Stomach smooth muscle (tissue), 2 donors: ENCODE measurements around the gene ZFPM1.

Experiments
- H3K27ac ChIP-seq: one replicate; pipeline ENCODE4 v1.7.0; 2013; ENCODE audit warnings: mild to moderate bottlenecking, low read length, inconsistent platforms
- H3K27me3 ChIP-seq, 2 donors: one replicate each; pipeline ENCODE4 v1.7.0; 2013; ENCODE audit warnings: low read length in 2 of 2; ENCODE audit not compliant: insufficient read depth in 2 of 2, control insufficient read depth in 1 of 2
- H3K36me3 ChIP-seq, 2 donors: one replicate each; pipeline ENCODE4 v1.7.0; 2013; ENCODE audit warnings: low read length in 2 of 2; ENCODE audit not compliant: control insufficient read depth in 2 of 2, insufficient read depth in 2 of 2
- H3K4me1 ChIP-seq: one replicate; pipeline ENCODE4 v1.7.0; 2013; ENCODE audit warnings: low read length; ENCODE audit not compliant: control insufficient read depth, insufficient read depth
- H3K4me3 ChIP-seq, 2 donors: one replicate each; pipeline ENCODE4 v1.7.0; 2013; ENCODE audit warnings: low read length in 2 of 2
- H3K9ac ChIP-seq, 2 donors: one replicate each; pipeline ENCODE4 v1.7.0; 2013; ENCODE audit warnings: low read length in 2 of 2, mild to moderate bottlenecking in 1 of 2
- H3K9me3 ChIP-seq, 2 donors: one replicate each; pipeline ENCODE4 v1.7.0; 2013; ENCODE audit warnings: low read length in 2 of 2; ENCODE audit not compliant: control insufficient read depth in 2 of 2
- donor health status: healthy.
- donor health status: Pancreatic carcinoma.

ZFPM1 gene

DNA sequence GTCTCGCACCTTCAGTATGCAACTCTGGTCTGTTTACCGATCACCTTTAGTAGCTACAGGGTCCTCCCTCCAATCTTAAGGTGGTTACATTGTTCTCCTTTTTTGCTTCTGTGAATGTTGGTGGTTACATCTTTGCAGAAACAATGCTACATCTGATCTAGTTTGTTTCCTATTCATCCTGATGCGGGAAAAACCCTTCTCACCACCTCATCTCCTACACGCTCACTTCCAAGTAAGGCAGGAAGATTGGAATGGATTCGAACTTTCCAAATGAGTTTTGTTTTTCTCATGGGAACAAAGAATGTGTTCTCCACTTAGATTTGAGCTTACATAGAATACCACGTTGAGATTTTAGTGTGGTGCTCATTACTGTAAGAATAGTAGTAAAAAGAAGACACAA, 131.6 kb downstream of the ZFPM1 start:
- no peaks in the 10 kb centered on the region for H3K4me1 ChIP-seq
- H3K9me3 ChIP-seq: no peaks in the 10 kb centered on the region
- peak overlapping the region in 1 of 2 donors; percentile 36 for H3K9ac ChIP-seq
- no peak overlapping the region for H3K27ac ChIP-seq
- H3K27me3 ChIP-seq: no peaks in the 10 kb centered on the region
- H3K36me3 ChIP-seq: peaks cover 35 to 56% of the 10 kb centered on the region in 2 donors
- no peak overlapping the region for H3K4me3 ChIP-seq

DNA sequence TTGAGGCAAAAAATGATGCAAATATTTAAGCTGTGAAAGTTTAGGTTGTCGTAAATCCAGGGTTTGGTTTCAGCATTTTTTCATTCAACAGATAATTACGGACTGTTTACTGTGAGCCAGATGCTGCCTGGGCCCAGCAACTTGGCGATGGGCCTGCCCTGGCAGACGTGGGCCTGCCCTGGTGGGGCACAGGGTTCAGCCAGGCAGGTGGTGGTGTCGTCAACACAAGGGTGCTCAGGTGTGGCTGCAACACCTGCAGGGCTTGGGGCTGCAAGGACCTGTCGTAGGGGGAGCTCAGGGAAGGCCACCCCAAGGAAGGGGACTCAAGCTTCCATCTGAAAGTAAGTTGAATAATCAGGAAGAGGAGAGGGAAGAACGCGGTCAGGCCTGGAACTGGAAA, 132.2 kb downstream of the ZFPM1 start:
- no peaks in the 10 kb centered on the region for H3K4me1 ChIP-seq
- H3K4me3 ChIP-seq: no peak overlapping the region
- no peak overlapping the region for H3K27ac ChIP-seq
- no peak overlapping the region for H3K9ac ChIP-seq
- H3K27me3 ChIP-seq: no peaks in the 10 kb centered on the region
- no peaks in the 10 kb centered on the region for H3K9me3 ChIP-seq
- peaks cover 34 to 57% of the 10 kb centered on the region in 2 donors for H3K36me3 ChIP-seq

DNA sequence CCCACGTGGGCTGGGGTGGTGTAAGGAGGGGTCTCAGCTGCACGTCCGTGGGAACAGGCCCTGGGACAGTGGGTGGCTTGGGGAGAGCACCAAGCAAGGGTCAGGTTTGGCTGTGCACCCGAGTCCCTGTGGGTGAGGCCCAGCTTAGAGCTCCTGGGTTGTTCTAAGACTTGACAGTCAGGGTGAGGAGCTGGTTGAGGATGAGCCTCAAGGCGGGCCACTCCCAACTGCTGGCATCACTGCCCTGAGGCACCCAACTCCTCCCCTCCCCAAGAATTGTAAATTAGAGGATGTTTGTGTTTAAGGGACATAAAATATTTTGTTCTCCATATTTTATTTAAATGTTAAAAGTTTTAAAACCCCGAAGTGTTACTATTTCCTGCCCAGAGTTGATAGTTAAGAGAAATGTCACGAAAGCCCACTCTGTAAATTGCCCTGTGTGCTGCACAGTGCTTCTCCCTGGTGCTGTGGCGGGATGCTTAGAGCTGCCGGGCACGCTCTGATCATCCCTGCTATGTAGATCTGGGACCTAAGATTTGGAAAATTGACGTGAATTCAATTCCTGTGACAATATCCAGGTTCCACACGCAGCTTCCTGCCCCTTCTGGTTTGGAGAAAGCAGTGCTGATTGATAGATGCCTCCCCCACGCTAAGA, 133.0 kb downstream of the ZFPM1 start:
- H3K36me3 ChIP-seq: peaks cover 29 to 51% of the 10 kb centered on the region in 2 donors
- no peak overlapping the region for H3K4me3 ChIP-seq
- no peaks in the 10 kb centered on the region for H3K27me3 ChIP-seq
- no peaks in the 10 kb centered on the region for H3K4me1 ChIP-seq
- H3K9me3 ChIP-seq: no peaks in the 10 kb centered on the region
- H3K9ac ChIP-seq: no peak overlapping the region
- H3K27ac ChIP-seq: no peak overlapping the region
